ENCODE results near the gene CMTR1.

Gene CMTR1

GRCh38 chr6:37438930-37439329, 5.9 kb downstream of the CMTR1 start:
- ChIA-PET CTCF (no interaction called here), POLR2A (no interaction called here)
- Histone ChIP-seq H3K9me3 (ENCODE audit: control insufficient read depth, insufficient read depth, low read depth, low read length) (no peaks in the 10 kb centered on the region), H3K4me1 (ENCODE audit: control insufficient read depth, insufficient read depth, low read length) (peaks cover 13% of the 10 kb centered on the region), H3K27ac (ENCODE audit: extremely low read depth, low read depth, low read length) (no peak overlapping the region), H3K4me3 (ENCODE audit: low read depth, low read length) (no peak overlapping the region), H3K36me3 (ENCODE audit: control insufficient read depth in 2 of 2, insufficient read depth in 1 of 2, low read length in 2 of 2) (peaks cover 28 to 75% of the 10 kb centered on the region in 2 experiments)
- TF ChIP-seq ZNF416 (tag by site-specific recombination; IDR thresholded peaks at IDR 0.05), result no peak
- TF ChIP-seq GLIS1 (tag by site-specific recombination; IDR thresholded peaks at IDR 0.05), result no peak

GRCh38 chr6:37441651-37442050, 8.6 kb downstream of the CMTR1 start:
- H3K27ac ChIP-seq (ENCODE audit: extremely low read depth, low read depth, low read length), result no peak overlapping the region
- TF ChIP-seq PRDM6 (tag by site-specific recombination; IDR thresholded peaks at IDR 0.05) (no peak), ZSCAN5A (tag by site-specific recombination; IDR thresholded peaks at IDR 0.05) (no peak), SP7 (tag by site-specific recombination; IDR thresholded peaks at IDR 0.05) (no peak), KLF7 (tag by site-specific recombination; IDR thresholded peaks at IDR 0.05; ENCODE audit: borderline replicate concordance) (no peak), ZNF341 (tag by site-specific recombination; IDR thresholded peaks at IDR 0.05; ENCODE audit: low read depth) (no peak), ZNF791 (tag by site-specific recombination; IDR thresholded peaks at IDR 0.05) (no peak), HIC1 (tag by site-specific recombination; IDR thresholded peaks at IDR 0.05) (no peak), ZNF600 (tag by site-specific recombination; IDR thresholded peaks at IDR 0.05) (no peak), ZXDB (tag by site-specific recombination; IDR thresholded peaks at IDR 0.05) (no peak)
- H3K4me3 ChIP-seq (ENCODE audit: low read depth, low read length), result no peak overlapping the region
- ChIA-PET POLR2A (interaction anchor here (1.2 kb wide), 1 partner anchor 9 kb away, joined by 4 read pairs; the partner anchor contains the start of gene CMTR1), CTCF (no interaction called here)
- H3K9me3 ChIP-seq (ENCODE audit: control insufficient read depth, insufficient read depth, low read depth, low read length), result no peaks in the 10 kb centered on the region
- no peaks in the 10 kb centered on the region for H3K4me1 ChIP-seq (ENCODE audit: control insufficient read depth, insufficient read depth, low read length)
- peaks cover 50 to 86% of the 10 kb centered on the region in 2 experiments for H3K36me3 ChIP-seq (ENCODE audit: control insufficient read depth in 2 of 2, insufficient read depth in 1 of 2, low read length in 2 of 2)

GRCh38 chr6:37442416-37443215, 9.6 kb downstream of the CMTR1 start:
- no peak overlapping the region for H3K4me3 ChIP-seq (ENCODE audit: low read depth, low read length)
- H3K4me1 ChIP-seq (ENCODE audit: control insufficient read depth, insufficient read depth, low read length), result no peaks in the 10 kb centered on the region
- CTCF ChIA-PET, result interaction anchor here (0.6 kb wide), 1 partner anchor 233 kb away, joined by 3 read pairs; no protein-coding TSS in a partner anchor
- no peak overlapping the region for H3K27ac ChIP-seq (ENCODE audit: extremely low read depth, low read depth, low read length)
- peaks cover 48 to 88% of the 10 kb centered on the region in 2 experiments for H3K36me3 ChIP-seq (ENCODE audit: control insufficient read depth in 2 of 2, insufficient read depth in 1 of 2, low read length in 2 of 2)
- H3K9me3 ChIP-seq (ENCODE audit: control insufficient read depth, insufficient read depth, low read depth, low read length), result no peaks in the 10 kb centered on the region
- POLR2A ChIA-PET, result interaction anchor here (1.2 kb wide), 1 partner anchor 9 kb away, joined by 4 read pairs; the partner anchor contains the start of gene CMTR1
- TF ChIP-seq ZNF202 (tag by site-specific recombination; IDR thresholded peaks at IDR 0.05; ENCODE audit: borderline replicate concordance), result no peak
- no peak for TF ChIP-seq ZNF138 (tag by site-specific recombination; IDR thresholded peaks at IDR 0.05; ENCODE audit: borderline replicate concordance)
- no peak for TF ChIP-seq ZNF639 (tag by site-specific recombination; IDR thresholded peaks at IDR 0.05)
- TF ChIP-seq SP7 (tag by site-specific recombination; IDR thresholded peaks at IDR 0.05), result no peak
- TF ChIP-seq ZFHX2 (tag by site-specific recombination; conservative IDR thresholded peaks at IDR 0.05), result no peak
- TF ChIP-seq ZNF133 (tag by site-specific recombination; IDR thresholded peaks at IDR 0.05), result no peak
- TF ChIP-seq ZNF701 (tag by site-specific recombination; IDR thresholded peaks at IDR 0.05), result no peak
- TF ChIP-seq ZNF112 (tag by site-specific recombination; IDR thresholded peaks at IDR 0.05), result no peak
- no peak for TF ChIP-seq ZNF121 (tag by site-specific recombination; IDR thresholded peaks at IDR 0.05)
- no peak for TF ChIP-seq KLF7 (tag by site-specific recombination; IDR thresholded peaks at IDR 0.05; ENCODE audit: borderline replicate concordance)
- no peak for TF ChIP-seq ZNF248 (tag by site-specific recombination; IDR thresholded peaks at IDR 0.05)
- TF ChIP-seq ZNF596 (tag by site-specific recombination; IDR thresholded peaks at IDR 0.05), result no peak
- no peak for TF ChIP-seq KLF16 (tag by site-specific recombination; IDR thresholded peaks at IDR 0.05)
- TF ChIP-seq ZNF610 (tag by site-specific recombination; IDR thresholded peaks at IDR 0.05; ENCODE audit: borderline replicate concordance), result no peak
- TF ChIP-seq YY1 (tag by site-specific recombination; IDR thresholded peaks at IDR 0.05), result no peak
- TF ChIP-seq ZXDB (tag by site-specific recombination; IDR thresholded peaks at IDR 0.05), result no peak
- TF ChIP-seq ZNF169 (tag by site-specific recombination; IDR thresholded peaks at IDR 0.05), result no peak
